Skeletal muscle tissue (tissue), 4 donors: ENCODE measurements around the gene MEGF9. TPM values are rescaled to one million over a fixed set of nuclear protein-coding genes. Genes with fewer than 3 reads are reported as not detected.
"Not testable (repeated sequence)": the region's sequence is repeated elsewhere in the genome, so short reads cannot be mapped to it uniquely, and the experiment has no call there.

Source experiments
- H3K27ac ChIP-seq: one replicate; pipeline ENCODE4 v1.7.0; 2013; ENCODE audit warnings: mild to moderate bottlenecking, low read depth, low read length, inconsistent platforms
- H3K27me3 ChIP-seq, 3 donors: one replicate each; pipeline ENCODE4 v1.7.0; 2013; ENCODE audit warnings: low read length in 3 of 3; ENCODE audit not compliant: control insufficient read depth in 3 of 3, insufficient read depth in 3 of 3
- H3K36me3 ChIP-seq, 3 donors: one replicate each; pipeline ENCODE4 v1.7.0; 2013; ENCODE audit warnings: low read length in 3 of 3; ENCODE audit not compliant: control insufficient read depth in 3 of 3, insufficient read depth in 3 of 3
- H3K4me1 ChIP-seq, 3 donors: one replicate each; pipeline ENCODE4 v1.7.0; 2013; ENCODE audit warnings: low read length in 3 of 3, mild to moderate bottlenecking in 3 of 3; ENCODE audit not compliant: control insufficient read depth in 3 of 3, insufficient read depth in 3 of 3
- H3K4me3 ChIP-seq, 3 donors: one replicate each; pipeline ENCODE4 v1.7.0; 2013; ENCODE audit warnings: low read length in 3 of 3
- H3K9ac ChIP-seq, 3 donors: one replicate each; pipeline ENCODE4 v1.7.0; 2013; ENCODE audit warnings: low read length in 3 of 3, mild to moderate bottlenecking in 3 of 3, moderate library complexity in 2 of 3, low read depth in 1 of 3
- H3K9me3 ChIP-seq, 3 donors: one replicate each; pipeline ENCODE4 v1.7.0; 2013; ENCODE audit warnings: low read length in 3 of 3; ENCODE audit not compliant: control insufficient read depth in 3 of 3
- total RNA-seq: library from RNA; depleted of rRNA; stranded (reverse); fragments of >200 nt; gene quantifications from one replicate; pipeline ENCODE4 v1.2.3, GENCODE V29; 2014
- donor health status: Osteomylitis.

MEGF9 gene
- total RNA-seq, 1 donor from 2014 or later = 6.8 TPM

DNA sequence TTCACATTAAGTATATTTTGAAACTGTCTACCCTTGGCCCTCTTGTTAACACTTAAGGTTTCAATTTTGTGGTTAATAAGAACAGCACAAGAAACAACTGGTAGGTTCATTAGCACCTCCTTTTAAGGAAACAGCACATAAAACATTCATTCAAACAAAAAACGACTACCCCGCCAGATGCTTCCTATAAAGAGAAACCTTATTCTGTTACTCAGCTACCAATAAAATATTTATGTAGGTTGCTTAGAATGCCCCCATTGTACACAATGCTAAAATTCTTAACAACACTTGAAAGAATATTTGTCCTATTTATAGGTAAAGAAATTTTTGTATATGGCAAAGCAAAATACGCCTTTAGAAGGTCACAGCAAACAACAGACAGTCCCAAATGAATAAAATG, 157.5 kb downstream of the MEGF9 start:
- Histone ChIP-seq H3K4me3 (no peak overlapping the region), H3K9me3 (no peaks in the 10 kb centered on the region), H3K27ac (peak overlapping the region; percentile 8), H3K4me1 (peaks cover 0 to 22% (median 9%) of the 10 kb centered on the region in 3 donors), H3K36me3 (peaks cover 0 to 4% (median 2%) of the 10 kb centered on the region in 3 donors), H3K9ac (no peak overlapping the region), H3K27me3 (no peaks in the 10 kb centered on the region)

DNA sequence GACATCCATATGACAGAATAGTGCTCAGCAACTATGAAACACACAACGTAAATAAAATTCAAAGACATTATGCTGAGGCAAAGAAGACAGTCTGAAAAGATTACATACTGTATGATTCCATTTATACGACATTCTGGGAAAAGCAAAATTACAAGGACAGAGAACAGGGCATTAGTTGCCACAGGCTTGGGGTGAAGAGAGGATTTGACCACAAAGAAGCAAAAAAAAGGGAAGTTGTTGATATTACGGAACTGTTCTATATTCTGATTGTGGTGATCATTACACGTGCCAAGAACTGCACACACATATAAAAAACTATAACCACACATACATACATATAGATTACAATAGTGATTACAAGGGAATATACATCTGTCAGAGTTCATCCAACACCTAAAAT, 158.4 kb downstream of the MEGF9 start:
- peaks cover 0 to 4% (median 3%) of the 10 kb centered on the region in 3 donors for H3K36me3 ChIP-seq

DNA sequence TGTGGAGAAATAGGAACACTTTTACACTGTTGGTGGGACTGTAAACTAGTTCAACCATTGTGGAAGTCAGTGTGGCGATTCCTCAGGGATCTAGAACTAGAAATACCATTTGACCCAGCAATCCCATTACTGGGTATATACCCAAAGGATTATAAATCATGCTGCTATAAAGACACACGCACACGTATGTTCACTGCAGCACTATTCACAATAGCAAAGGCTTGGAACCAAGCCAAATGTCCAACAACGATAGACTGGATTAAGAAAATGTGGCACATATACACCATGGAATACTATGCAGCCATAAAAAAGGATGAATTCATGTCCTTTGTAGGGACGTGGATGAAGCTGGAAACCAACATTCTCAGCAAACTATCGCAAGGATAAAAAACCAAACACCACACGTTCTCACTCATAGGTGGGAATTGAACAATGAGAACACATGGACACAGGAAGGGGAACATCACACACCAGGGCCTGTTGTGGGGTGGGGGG, 162.0 kb downstream of the MEGF9 start:
- H3K4me1 ChIP-seq, H3K9ac ChIP-seq, H3K27ac ChIP-seq, H3K27me3 ChIP-seq, H3K4me3 ChIP-seq, H3K9me3 ChIP-seq: not testable (repeated sequence)
- peaks cover 0 to 22% (median 20%) of the 10 kb centered on the region in 3 donors for H3K36me3 ChIP-seq

More for the DNA sequence above, 158.4 kb downstream of the MEGF9 start:
- H3K9me3 ChIP-seq = no peaks in the 10 kb centered on the region
- peaks cover 0 to 22% (median 9%) of the 10 kb centered on the region in 3 donors for H3K4me1 ChIP-seq
- no peak overlapping the region for H3K9ac ChIP-seq
- no peaks in the 10 kb centered on the region for H3K27me3 ChIP-seq
- H3K4me3 ChIP-seq = no peak overlapping the region
- H3K27ac ChIP-seq = no peak overlapping the region

Other genes with a start within 250 kb of the MEGF9 start
- gene CDK5RAP2, start 134.3 kb downstream of the MEGF9 start, total RNA-seq = 38.1 TPM
- 20.4 TPM for gene FBXW2, start 78.9 kb upstream of the MEGF9 start, total RNA-seq
- gene PSMD5, start 128.5 kb upstream of the MEGF9 start, total RNA-seq = 27.1 TPM
- gene PHF19, start 162.7 kb upstream of the MEGF9 start, total RNA-seq = 14.1 TPM
- 2.1 TPM for gene TRAF1, start 212.3 kb upstream of the MEGF9 start, total RNA-seq